PC-3 (cell line): Measurements from ENCODE around the gene ZNF470. TPM values are rescaled to one million over a fixed set of nuclear protein-coding genes. Genes with fewer than 3 reads are reported as not detected.

Experiments used
- ATAC-seq: fragments of 200-7000 bp; cut with Tn5 transposase; 2 replicates; pipeline ENCODE4 v1.9.1; 2020; ENCODE audit warnings: mild to moderate bottlenecking, moderate library complexity
- BruUV-seq: library from RNA; stranded (reverse); fragments of 400-500 nt; replicated peaks from 2 replicates; lab custom pipeline; 2021; lab: Mats Ljungman, UMichigan
- CTCF ChIA-PET: fragments of 300-600 bp; sonication (Branson Sonifier 250); formaldehyde crosslinking; loops from one replicate; lab custom pipeline; 2022; ENCODE audit warnings: antibody characterized with exemption; lab: Charles Lee
- POLR2A ChIA-PET: fragments of 300-600 bp; sonication (Branson Sonifier 250); formaldehyde crosslinking; loops from one replicate; lab custom pipeline; 2022; ENCODE audit warnings: antibody characterized with exemption; ENCODE audit not compliant: unreplicated experiment; lab: Charles Lee
- DNase-seq: peaks from one replicate; pipeline ENCODE4 v3.0.0-alpha.2; 2015
- H2AFZ ChIP-seq: fragments of 300-600 bp; sonication (generic); 2 replicates; pipeline ENCODE4 v1.6.0; 2016; ENCODE audit warnings: antibody characterized with exemption, low read length
- H3F3A ChIP-seq: fragments of 300-600 bp; sonication (generic); one replicate; pipeline ENCODE4 v1.6.0; 2017; ENCODE audit warnings: antibody characterized with exemption, low read length, control low read depth, mild to moderate bottlenecking; ENCODE audit not compliant: unreplicated experiment
- H3K27ac ChIP-seq: fragments of 300-600 bp; sonication (generic); 2 replicates; pipeline ENCODE4 v1.5.1; 2016; ENCODE audit warnings: mild to moderate bottlenecking, low read length
- H3K27me3 ChIP-seq: fragments of 300-600 bp; sonication (generic); 2 replicates; pipeline ENCODE4 v1.6.1; 2016; ENCODE audit warnings: low read length, mixed read lengths
- H3K36me3 ChIP-seq: fragments of 300-600 bp; sonication (generic); 2 replicates; pipeline ENCODE4 v1.6.1; 2016; ENCODE audit warnings: low read depth, mixed run types, low read length, mixed read lengths
- H3K4me1 ChIP-seq: fragments of 300-600 bp; sonication (generic); 2 replicates; pipeline ENCODE4 v1.5.1; 2016; ENCODE audit warnings: low read length; ENCODE audit not compliant: insufficient read depth
- H3K4me2 ChIP-seq: fragments of 300-600 bp; sonication (generic); 2 replicates; pipeline ENCODE4 v1.6.0; 2016; ENCODE audit warnings: low read length
- H3K4me3 ChIP-seq: fragments of 300-600 bp; sonication (generic); 2 replicates; pipeline ENCODE4 v1.5.1; 2016; ENCODE audit warnings: mild to moderate bottlenecking, low read length, mixed read lengths
- H3K79me2 ChIP-seq: fragments of 300-600 bp; sonication (generic); 2 replicates; pipeline ENCODE4 v1.6.1; 2017; ENCODE audit warnings: low read length, mixed read lengths
- H3K9ac ChIP-seq: fragments of 300-600 bp; sonication (generic); 2 replicates; pipeline ENCODE4 v1.6.0; 2016; ENCODE audit warnings: mild to moderate bottlenecking, low read length
- H3K9me2 ChIP-seq: fragments of 300-600 bp; sonication (generic); replicated peaks from 2 replicates; pipeline ENCODE4 v1.6.1; 2016; ENCODE audit warnings: mixed run types, low read length, mixed read lengths
- H3K9me3 ChIP-seq: fragments of 300-600 bp; sonication (generic); 2 replicates; pipeline ENCODE4 v1.6.1; 2016; ENCODE audit warnings: low read length, mixed read lengths
- H4K20me1 ChIP-seq: fragments of 300-600 bp; sonication (generic); 2 replicates; pipeline ENCODE4 v1.6.1; 2016; ENCODE audit warnings: low read length, mixed read lengths
- EZH2 ChIP-seq: fragments of 300-600 bp; sonication (generic); IDR thresholded peaks from one replicate; pipeline ENCODE4 v1.6.1; 2017; ENCODE audit warnings: antibody characterized with exemption, mild to moderate bottlenecking, low read length; ENCODE audit not compliant: unreplicated experiment
- EZH2phosphoT487 ChIP-seq: fragments of 300-600 bp; sonication (generic); IDR thresholded peaks from 2 replicates; pipeline ENCODE4 v1.6.1; 2018; ENCODE audit warnings: mild to moderate bottlenecking, antibody characterized with exemption, low read length, borderline replicate concordance
- intact Hi-C: fragments of 100-400 bp; cut with micrococcal nuclease; formaldehyde crosslinking; loops from 2 replicates; pipeline ENCODE4 v1.9.0; 2023
- total RNA-seq: library from RNA; depleted of rRNA; stranded (reverse); fragments of >200 nt; gene quantifications from 2 replicates; pipeline ENCODE4 v1.2.3, GENCODE V29; 2014
- TF ChIP-seq, protein P1 (sequence below): fragments of 300-600 bp; sonication (generic); conservative IDR thresholded peaks from 2 replicates; pipeline ENCODE4 v1.5.1; 2017; ENCODE audit warnings: antibody characterized with exemption, low read depth, mild to moderate bottlenecking, low read length

ZNF470 gene
- total RNA-seq, 1 experiment from 2014 or later: 0.26 TPM

DNA sequence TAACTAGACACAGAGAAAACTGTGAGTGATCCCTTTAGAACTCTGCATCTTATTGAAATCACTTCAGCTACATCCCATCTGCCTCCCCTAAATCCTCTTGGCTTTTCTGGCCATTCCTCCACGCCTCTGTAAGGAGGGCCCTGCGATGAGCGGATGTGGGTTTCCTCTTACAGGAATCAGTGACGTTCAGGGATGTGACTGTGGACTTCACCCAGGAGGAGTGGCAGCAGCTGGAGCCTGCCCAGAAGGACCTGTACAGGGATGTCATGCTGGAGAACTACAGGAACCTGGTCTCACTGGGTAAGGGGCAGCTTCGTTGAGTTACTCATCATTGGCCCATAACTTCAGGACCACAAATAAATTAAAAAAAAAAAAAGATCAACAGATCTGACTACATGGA lies 46.4 kb downstream of the ZNF470 start:
- no peaks in the 10 kb centered on the region for H3K27me3 ChIP-seq
- 0 out of 2 replicates have a peak, but pooled peaks cover 1% of the 10 kb centered on the region for H3K79me2 ChIP-seq
- TF ChIP-seq EZH2phosphoT487 (no peak), EZH2 (no peak)
- peaks cover 97% of the 10 kb centered on the region for H3K36me3 ChIP-seq
- H3K4me3 ChIP-seq: no peak overlapping the region
- ATAC-seq (no peak), DNase-seq (no peak)
- H3K9ac ChIP-seq: no peak overlapping the region
- H3K9me2 ChIP-seq: no peaks in the 10 kb centered on the region
- ChIA-PET POLR2A (no interaction called here), CTCF (no interaction called here)
- no peak overlapping the region for H3K4me2 ChIP-seq
- H3K4me1 ChIP-seq: no peaks in the 10 kb centered on the region
- BruUV-seq: no TSS peak
- no peaks in the 10 kb centered on the region for H3F3A ChIP-seq
- intact Hi-C loops: no loop called here
- no peaks in the 10 kb centered on the region for H4K20me1 ChIP-seq
- no peak overlapping the region for H2AFZ ChIP-seq
- H3K27ac ChIP-seq: no peak overlapping the region
- H3K9me3 ChIP-seq: peaks cover 79% of the 10 kb centered on the region

DNA sequence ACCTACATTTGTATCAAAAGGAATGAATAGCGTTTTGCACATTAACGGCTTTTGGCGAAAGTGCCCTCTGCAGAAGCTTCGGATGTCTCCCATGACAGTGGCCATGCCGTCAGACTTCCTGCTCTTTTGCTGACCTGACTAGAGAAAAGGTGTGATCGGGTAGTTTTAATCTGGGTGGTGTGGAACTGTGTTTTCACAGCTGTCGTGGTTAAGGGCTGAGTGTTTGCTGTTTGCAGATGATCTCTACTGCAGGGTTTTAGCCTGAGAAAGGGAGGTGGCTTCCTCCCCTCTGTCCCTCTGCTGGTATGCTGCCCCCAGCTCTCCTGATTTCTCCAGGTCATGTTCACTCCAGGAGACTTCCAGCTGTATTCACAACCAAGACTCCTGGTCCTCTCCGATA lies 50.3 kb downstream of the ZNF470 start:
- H2AFZ ChIP-seq: no peak overlapping the region
- no peaks in the 10 kb centered on the region for H3K9me2 ChIP-seq
- DNase-seq: no peak
- BruUV-seq: no TSS peak
- H3F3A ChIP-seq: no peaks in the 10 kb centered on the region
- ChIA-PET CTCF (no interaction called here), POLR2A (no interaction called here)
- no peaks in the 10 kb centered on the region for H3K4me1 ChIP-seq
- peaks cover 56% of the 10 kb centered on the region for H3K9me3 ChIP-seq
- ATAC-seq: no peak
- no peak overlapping the region for H3K9ac ChIP-seq
- peaks cover 90% of the 10 kb centered on the region for H3K36me3 ChIP-seq
- intact Hi-C loops: no loop called here
- no peak overlapping the region for H3K27ac ChIP-seq
- H3K4me2 ChIP-seq: no peak overlapping the region
- no peaks in the 10 kb centered on the region for H3K27me3 ChIP-seq
- H4K20me1 ChIP-seq: no peaks in the 10 kb centered on the region
- H3K79me2 ChIP-seq: no peaks in the 10 kb centered on the region
- TF ChIP-seq EZH2 (no peak), EZH2phosphoT487 (no peak)
- TF ChIP-seq, protein P1, sequence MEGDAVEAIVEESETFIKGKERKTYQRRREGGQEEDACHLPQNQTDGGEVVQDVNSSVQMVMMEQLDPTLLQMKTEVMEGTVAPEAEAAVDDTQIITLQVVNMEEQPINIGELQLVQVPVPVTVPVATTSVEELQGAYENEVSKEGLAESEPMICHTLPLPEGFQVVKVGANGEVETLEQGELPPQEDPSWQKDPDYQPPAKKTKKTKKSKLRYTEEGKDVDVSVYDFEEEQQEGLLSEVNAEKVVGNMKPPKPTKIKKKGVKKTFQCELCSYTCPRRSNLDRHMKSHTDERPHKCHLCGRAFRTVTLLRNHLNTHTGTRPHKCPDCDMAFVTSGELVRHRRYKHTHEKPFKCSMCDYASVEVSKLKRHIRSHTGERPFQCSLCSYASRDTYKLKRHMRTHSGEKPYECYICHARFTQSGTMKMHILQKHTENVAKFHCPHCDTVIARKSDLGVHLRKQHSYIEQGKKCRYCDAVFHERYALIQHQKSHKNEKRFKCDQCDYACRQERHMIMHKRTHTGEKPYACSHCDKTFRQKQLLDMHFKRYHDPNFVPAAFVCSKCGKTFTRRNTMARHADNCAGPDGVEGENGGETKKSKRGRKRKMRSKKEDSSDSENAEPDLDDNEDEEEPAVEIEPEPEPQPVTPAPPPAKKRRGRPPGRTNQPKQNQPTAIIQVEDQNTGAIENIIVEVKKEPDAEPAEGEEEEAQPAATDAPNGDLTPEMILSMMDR: no peak
- H3K4me3 ChIP-seq: no peak overlapping the region; the same call in 1 of the 2 replicates

DNA sequence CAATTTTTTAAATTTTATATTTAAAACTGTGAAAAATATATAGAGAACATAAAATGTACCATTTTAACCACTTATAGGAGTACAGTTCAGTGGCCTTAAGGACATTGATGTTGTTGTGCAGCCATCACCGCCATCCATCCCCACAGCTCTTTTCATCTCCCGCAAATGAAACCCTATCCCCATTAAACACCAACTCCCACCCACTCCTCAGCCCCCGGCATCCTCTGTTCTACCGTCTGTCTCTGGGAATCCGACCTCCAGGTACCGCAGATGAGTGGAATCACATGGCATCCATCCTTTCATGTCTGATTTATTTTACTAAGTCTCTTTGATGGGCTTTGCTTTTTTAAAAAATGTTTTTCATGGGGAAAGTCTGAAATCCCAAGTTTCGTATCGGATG lies 51.9 kb downstream of the ZNF470 start:
- Histone ChIP-seq H3K4me2 (no peak overlapping the region), H3K9ac (no peak overlapping the region), H3K36me3 (peaks cover 89% of the 10 kb centered on the region), H3K27ac (no peak overlapping the region), H3K9me2 (no peaks in the 10 kb centered on the region), H3F3A (no peaks in the 10 kb centered on the region), H3K27me3 (no peaks in the 10 kb centered on the region), H3K4me3 (no peak overlapping the region), H3K9me3 (peaks cover 43% of the 10 kb centered on the region), H3K79me2 (no peaks in the 10 kb centered on the region), H4K20me1 (no peaks in the 10 kb centered on the region), H2AFZ (no peak overlapping the region), H3K4me1 (no peaks in the 10 kb centered on the region)
- no TSS peak for BruUV-seq
- DNase-seq (no peak), ATAC-seq (no peak)
- ChIA-PET POLR2A (no interaction called here), CTCF (no interaction called here)
- no peak for TF ChIP-seq EZH2
- TF ChIP-seq, protein P1: no peak
- TF ChIP-seq EZH2phosphoT487: no peak
- intact Hi-C loops: no loop called here
